Kidney tubule cell (primary cell): ENCODE data around the gene CCNH.

ENCODE experiments used
- DNase-seq: peaks from one replicate; pipeline ENCODE4 v3.0.0-alpha.2; 2018; ENCODE audit warnings: low spot score

Gene CCNH

DNA sequence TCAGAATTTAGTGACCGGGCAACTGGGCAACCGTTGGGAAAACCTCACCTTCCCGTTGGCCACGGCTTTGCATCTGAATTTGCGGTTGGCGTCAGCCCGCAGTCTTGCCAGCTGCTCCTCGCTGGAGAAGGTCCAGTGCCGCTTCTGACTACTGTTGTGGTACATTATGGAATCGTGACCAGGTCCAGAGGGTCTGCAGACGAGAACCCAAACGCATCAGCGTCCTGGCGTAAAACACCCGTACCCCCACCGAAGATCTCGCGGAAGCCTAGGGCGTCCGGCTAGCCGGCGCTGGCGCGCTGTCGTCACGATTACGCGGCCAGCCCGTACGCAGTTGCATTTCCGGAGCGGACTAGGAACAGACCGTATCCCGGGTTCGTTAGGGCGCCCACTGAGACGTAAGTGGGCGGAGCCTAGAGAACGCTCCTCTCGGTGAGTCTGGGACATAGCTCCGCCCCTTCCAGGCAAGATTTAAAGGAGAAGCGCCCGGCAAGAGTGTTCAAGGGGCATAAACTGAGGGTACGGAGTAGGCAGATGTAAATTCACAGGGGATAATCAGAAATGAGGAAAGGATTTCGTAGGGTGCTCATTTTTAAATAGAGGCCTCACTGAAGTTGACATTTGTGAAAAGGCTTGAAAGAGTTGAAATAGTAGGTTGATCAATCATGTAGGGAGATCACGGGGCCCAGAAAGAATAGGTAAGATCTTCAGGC, at the start of gene CCNH:
Gene CCNH (minus strand): TSS at position 301 of the 713 bp plus-strand sequence. CDS start 136 bp downstream, at position 165.
- DNase-seq = peak; percentile 98

DNA sequence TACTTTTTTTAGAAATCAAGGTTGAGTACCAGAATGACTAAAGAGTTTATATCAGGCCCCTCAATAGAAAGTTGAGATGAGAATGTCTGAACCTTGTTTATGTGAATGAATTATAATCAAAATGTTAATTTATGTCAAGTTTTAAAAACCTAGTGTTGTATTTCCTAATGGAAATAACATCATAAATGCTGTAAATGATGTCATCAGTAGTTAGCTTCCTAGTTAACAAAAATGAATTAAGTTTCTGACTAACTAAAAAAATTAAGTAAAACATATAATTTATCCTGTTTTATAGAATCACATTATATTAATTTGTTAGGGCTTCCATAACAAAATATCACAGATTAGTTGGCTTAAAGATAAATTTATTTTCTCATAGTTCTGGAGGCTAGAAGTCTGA, 45.0 kb upstream of the CCNH start:
- DNase-seq = no peak

DNA sequence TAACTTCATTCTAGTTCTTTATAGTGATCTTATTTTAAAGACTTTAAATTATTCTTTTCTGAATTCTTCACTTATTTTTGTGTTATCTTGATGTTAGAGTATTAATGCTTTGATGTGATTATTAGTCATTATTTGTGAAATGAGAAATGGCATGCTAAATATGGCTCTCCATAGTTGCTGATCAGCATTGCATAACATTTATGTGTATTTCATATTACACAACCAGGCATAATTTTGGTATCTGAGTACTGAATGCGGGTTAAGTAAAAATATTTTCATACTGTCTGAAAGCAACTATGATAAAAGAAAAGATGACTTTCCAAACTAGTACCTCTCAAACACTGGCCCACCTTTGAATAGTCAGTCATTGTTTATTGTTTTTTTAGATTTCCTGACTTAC, 41.1 kb upstream of the CCNH start:
- no peak for DNase-seq

DNA sequence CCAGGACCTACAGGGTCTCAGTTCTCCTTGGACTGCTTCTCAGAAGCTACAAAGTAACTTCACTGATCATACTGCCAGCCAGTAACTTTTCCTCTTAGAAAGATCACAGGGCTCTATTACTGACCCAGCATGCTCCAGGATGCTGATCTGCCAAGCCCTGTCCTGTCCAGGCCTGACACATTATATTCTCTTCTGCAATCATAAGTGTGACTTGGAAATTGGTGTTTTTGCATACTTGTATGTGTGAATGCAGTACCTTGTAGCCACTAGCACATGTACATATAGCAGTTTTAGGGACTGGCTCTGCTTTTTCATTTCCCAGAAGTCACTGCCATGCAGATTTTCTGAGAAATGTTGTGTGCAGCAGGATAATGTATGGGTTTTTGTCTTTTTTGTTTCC, 40.1 kb upstream of the CCNH start:
- DNase-seq = no peak

DNA sequence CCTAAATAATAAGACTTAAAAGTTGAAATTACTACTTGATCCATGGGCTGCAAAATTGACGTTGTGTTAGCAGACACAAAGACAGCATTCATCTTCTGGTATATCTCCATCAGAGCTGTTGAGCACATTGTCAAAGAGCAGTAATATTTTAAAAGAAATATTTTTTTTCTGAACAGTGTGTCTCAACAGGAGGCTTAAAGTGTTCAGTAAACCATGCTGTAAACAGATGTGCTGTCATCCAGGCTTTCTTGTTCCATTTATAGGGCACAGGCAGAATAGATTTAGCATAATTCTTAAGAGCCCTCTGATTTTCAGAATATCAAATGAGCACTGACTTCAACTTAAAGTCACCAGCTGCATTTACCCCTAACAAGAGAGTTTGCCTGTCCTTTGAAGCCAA, 29.7 kb upstream of the CCNH start:
- no peak for DNase-seq

DNA sequence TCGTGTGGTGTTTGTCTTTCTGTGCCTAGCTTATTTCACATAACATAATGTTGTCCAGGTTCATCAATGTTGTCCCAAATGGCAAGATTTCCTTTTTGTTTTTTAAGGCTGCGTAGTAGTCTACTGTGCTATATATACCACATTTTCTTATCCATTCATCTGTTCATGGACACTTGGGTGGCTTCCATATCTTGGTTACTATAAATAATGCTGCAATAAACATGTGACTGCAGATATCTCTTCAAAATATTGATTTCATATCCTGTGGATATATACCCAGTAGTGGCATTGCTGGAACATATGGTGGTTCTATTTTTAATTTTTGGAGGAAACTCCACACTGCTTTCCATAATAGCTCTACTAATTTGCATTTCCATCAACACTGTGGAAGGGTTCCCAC, 25.5 kb upstream of the CCNH start:
- DNase-seq = no peak

DNA sequence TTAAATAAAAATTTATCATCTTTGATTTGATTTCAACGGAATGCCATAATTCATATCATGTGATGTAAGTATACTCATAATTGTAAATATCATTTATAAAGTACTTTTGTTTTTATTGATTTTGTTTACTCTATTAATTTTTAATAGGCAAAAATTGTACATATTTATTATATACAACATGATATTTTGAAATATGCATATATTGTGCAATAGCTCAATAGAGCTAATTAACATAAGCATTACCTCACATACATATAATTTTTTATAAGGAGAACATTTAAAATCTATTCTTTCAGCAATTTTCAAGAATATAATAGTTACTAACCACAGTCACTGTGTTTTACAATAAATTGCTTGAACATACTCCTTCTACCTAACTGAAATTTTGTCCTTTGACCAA, 25.0 kb upstream of the CCNH start:
- no peak for DNase-seq

DNA sequence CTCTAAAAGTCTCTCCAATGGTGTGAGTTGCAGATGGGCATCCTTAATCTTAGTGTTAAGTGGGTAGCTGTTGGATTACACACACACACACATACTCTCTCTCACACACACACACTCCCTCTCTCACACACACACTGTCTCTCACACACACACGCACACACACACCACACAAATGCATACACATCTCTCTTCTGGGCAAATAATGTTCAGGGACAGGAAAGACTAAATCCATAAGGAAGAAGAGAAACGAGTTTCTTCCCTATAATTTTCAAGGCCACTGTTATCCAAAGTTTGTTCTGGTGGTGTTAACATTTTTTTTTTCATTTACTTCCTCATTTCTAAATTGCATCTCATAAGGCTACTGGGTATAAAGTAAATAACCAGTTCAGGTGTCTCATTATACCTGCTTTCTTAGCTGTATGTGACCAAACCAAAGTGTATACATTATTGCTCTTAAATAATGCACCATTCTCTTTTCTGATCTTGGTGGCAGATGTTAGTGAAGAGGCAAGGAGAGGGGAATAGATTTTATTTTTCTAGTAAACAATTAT, 22.5 kb upstream of the CCNH start:
- no peak for DNase-seq

DNA sequence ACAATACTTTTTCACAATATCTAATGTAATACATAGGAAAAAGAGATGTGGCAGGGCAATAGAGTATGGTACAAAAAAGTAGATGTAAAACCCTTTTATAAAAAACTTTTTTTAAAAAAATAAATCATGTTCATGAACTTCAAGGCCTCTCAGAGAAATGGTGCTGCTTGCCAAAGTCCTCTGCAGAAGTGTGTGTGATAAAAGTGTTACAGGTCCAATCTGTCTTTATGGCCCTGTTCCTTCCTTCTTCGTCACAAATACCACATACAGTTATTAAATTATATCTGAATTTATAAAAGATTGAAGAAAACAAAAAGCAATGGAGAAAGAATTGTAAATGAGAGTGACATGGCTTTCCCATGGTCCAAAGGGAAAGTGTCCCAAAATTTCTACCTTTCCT, 21.7 kb upstream of the CCNH start:
- DNase-seq = no peak

DNA sequence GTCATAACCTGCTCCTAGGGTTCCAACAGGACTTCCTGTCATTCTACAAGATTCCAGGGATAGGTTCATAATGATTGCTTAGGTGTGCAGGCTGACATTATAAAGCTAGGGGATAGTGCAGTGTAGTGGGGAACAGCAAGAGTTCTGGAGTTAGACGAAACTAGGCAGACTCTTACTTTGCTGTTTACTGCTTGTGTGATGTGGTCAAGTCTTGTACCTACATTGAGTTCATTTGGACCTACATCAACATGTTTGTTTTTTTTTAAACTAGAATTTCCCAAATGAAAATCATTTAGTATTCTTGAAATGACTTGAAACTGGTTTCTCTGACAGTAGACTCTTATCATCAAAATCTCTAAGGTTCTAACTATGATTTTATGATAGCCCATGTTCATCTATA, 21.2 kb upstream of the CCNH start:
- no peak for DNase-seq

DNA sequence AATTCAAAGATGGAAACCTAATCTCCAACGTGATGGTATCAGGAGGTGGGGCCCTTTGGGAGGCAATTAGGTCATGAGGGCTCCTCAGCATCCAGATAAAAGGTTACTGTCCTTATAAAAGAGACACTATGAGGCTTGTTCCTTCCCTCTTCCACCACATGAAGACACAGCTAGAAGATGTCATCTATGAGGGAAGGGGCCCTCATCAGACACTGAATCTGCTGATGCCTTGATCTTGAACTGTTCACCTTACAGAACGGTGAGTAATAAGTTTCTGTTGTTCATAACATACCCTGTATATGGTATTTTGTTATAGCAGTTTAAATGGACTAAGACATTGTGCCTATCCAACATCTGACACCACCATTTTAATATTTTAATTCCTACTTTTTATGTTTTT, 19.7 kb upstream of the CCNH start:
- DNase-seq = no peak

DNA sequence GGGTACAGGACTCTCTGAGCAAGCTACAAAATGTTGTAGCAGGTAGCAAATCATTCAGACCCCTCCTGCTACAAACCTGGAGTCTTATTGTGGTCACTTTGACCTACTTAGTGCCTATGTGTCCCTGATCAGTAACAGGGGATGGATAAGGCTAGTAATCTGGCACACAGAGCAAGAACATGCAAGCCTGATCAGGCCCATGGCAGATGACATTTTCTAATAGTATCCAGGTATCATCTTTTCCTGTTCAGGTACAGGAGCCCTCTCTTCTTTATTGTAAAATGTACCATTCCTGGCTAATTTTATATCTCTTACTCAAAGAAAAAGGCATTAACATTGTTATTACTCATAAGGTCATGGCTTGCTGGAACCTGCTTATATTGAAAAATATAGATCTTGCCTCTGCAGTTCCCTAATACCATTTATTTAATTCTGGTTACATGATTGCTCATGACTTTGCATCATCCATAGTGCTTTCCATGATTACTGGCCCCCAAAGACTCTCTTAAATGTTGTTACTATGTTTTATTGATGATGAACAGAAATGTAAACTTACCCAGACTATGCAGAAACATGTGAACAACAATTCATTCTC, 18.2 kb upstream of the CCNH start:
- DNase-seq = no peak

DNA sequence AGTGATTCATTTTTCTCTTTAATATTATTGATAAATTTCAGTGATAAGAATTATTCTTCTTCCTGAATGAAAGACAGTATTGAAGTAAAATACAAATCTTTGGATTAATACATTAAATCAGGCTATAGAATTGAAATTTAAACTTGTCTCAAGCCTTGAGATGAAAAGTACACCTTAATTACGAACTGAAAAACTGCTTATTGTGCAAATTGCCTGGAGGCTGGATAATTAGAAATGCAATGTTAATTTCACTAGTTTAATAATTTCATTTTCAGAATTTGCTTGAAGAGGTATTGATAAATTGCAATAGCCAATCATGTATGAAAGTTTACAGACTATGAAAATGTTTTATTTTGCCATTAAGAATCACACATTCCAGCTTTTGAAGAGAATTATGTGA, 11.0 kb upstream of the CCNH start:
- DNase-seq = no peak

DNA sequence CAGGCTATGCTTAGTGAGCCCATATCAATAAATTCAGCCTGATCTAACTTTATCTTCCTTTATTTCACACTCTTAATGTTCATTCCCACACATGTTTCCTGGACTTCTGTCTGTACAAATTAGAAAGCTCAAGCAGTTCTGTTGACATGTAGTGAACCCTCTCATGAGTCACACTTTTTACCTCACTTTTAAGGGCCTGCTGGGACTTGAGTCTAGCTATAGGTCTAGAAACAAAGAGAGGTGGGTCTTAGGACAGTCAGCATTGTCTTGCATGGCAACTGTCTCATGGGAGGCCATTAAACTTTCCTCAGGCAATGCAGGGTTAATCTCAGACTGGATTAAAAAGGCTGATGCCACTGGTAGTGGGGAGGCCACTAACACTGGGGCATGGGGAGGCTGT, 8.6 kb upstream of the CCNH start:
- DNase-seq = no peak

DNA sequence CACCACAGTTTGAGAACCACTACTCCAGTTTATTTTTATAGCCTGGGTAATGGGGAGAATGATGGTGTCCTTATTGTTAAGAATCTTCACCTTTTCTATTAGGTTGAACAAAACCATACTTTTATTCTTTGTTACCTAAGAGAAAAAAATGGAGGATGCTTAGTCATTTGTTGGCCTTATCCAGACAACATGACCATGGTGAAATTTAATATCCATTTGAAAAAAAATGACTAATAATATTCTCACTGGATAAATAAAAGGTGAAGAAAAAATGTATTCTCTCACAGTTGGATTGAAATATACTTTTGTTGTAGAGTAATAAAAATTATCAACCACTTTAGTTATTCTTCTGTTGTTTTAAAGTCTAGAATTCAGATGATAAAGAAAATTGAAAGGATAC, 5.8 kb upstream of the CCNH start:
- DNase-seq = no peak

DNA sequence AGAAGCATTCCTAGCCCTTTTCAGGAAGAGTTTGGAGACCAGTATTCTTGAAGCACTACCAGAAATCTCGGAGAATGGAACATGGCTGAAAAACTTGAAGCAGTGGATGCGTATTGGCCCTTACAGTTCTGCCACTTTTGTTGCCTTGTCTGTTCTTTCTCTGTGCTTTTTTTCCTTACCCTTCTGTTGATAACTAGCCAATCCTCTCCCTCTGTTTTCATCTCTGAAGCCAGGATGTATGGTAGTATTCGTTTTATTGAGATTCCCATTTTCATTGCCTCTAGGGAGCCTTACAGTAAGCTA, 564 bp upstream of the CCNH start:
- no peak for DNase-seq

DNA sequence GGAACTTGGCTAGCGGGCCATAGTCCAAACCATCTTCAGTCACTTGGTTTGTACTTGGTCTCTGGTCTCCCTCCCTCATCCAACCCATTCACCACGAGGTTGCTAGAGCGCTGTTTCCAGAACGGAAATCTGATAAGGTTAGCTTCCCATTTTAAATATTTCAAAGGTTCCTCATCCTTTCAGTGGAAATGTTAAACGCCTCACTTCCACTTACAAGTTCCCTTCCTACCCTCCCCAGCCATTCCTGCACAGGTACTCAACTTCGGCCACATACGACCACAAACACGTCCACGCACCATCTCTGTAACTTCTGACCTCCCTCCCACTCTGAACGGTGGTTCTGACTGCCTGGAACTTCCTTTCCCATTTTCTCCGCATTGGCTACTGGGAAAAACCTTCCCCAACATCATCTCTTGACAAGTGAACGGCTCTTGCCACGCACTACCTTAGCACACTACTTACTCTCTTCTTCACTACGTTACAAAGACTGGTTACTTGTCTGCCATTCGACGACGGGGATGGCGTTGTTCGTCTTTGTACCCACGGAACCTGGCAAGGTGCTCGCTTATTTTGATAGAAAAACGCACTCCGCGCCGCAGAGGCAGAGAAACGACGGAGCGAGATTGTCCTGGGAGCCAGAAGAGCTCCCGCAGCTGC, 629 bp downstream of the CCNH start:
- peak; percentile 55 for DNase-seq

DNA sequence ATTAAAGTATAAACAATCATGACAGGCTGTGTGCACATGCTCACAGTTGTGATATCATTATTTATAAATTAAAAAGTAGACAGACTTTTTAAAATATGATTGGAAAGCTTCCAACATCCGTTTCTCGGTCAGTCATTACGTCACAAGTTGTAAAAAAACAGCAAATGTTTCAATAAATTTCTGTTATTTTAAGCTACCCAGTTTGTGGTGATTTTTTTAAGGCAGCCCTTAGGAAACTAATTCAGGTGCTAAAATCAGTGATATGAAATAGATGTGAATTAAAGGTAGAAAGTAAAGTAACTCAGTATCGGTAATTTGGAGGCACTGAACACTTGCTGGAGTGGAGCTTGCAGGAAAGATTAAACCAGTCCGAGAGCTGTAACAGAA, 1.2 kb downstream of the CCNH start:
- DNase-seq = no peak

DNA sequence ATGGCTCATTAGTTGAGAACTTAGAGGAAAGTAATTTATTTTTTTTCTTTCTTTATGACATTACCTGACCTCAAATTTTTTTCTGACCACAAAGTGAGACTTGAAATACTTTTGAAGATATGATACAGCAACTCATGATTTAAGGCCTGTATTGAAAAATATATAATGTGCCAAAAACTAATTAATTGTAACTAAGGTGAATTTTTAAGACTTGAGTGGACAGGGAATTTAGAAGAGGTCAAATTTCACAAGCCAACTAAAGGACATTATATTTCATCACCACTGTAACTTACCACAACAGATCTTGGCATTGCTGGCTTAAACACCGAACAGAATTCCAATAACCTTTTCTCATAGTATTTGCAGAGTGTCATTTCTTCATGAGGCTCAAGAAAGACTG, 1.8 kb downstream of the CCNH start:
- DNase-seq = peak; percentile 63

DNA sequence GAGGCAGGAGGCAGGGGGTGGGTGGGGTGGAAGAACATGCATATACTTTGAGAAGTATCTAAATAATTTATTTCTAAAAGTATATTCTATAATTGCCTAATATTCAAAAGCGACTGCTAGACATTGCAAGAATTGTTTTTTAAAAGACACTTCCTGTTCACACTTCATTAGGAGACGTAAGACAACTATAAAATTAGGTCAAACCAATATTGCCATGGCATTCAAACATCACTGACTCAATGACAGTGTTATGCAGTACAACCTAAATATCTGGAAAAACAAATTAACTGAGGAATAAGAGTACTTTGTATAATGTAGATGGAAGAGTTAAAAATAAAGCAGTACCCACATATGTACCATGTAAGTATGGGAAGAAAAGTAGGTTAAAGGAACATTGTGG, 4.5 kb downstream of the CCNH start:
- DNase-seq = no peak

DNA sequence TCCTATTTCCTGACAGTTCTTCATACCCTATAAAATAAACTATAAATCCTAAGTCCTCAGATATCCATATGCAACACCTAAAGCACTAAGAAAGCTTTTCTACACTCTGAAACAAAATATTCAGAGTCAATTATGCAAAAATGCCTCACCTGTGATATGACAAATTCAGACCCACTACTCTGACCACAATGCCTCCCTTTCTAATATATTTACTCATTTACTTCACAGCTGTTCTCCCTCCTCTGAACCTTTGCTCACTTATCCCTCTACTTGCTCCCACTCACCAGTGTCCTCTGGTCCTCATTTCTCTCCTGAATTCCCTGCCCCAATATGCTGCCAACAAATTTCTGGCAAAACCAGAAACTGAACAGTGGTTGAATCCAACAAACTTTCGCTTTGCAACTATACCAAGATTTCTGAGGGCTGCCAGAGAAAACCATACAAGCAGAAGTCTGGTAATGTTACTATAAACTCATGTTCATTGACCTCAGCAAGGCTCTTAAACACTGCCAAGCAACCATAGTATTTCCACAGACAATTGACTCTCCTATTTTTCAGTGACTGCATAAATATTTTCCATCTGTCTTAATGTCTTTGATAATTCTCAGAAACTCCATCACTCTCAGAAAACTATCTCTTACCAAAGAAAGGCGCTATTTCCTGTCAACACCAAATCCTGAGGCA, 7.1 kb downstream of the CCNH start:
- DNase-seq = no peak

DNA sequence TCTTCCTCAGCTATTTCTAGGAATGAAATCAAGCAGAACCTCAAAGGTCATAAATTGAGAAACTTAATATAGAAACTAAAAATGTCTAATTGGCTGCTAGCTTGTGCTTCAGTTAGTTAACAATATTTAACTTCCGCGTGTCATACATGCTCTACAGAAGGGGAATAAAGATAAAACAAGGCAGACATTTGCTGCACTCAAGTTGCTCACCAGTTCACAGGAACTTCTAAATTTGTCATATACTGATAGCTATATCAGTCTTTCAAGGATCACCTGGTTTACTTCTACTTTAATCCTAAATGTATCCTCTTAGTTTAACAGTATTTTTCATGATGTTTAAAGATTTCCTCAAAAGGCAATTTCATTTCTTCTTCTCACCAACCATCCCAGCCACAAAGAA, 8.4 kb downstream of the CCNH start:
- no peak for DNase-seq

DNA sequence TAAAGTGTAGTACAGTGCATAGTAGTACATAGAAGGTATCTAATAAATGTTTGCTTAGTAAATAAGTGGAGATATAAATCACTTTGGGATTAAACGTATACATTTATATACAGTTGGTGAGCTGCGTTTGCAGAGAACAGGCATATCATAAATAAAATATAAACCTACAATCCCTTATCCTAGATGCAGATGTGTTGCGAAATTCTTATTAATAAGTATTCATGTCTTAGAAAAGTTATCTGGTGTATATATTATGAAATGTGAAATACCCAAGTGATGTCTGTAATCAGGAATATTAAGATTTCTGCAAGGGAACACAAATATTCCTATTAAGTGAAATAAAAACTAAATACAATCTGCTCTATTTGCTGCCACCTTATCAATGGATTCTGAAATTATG, 8.8 kb downstream of the CCNH start:
- DNase-seq = no peak
